ENCODE results near the gene PRKCA. TPM values are rescaled to one million over a fixed set of nuclear protein-coding genes. Genes with fewer than 3 reads are reported as not detected.

Gene PRKCA
- total RNA-seq, 1 experiment from 2014 or later, result 29.5 TPM

GRCh38 chr17:66670206-66670605, 367.8 kb downstream of the PRKCA start (continued):
- TF ChIP-seq ZBTB43 (CRISPR knock-in tag; IDR thresholded peaks at IDR 0.05), result no peak
- no peak for TF ChIP-seq MXD4 (CRISPR knock-in tag; IDR thresholded peaks at IDR 0.05; ENCODE audit: borderline replicate concordance)
- no peak for TF ChIP-seq ZNF263 (CRISPR knock-in tag; IDR thresholded peaks at IDR 0.05; ENCODE audit: low read depth)

- no peaks in the 10 kb centered on the region for H3K27me3 Mint-ChIP-seq (ENCODE audit: low read depth)
- H3K4me1 Mint-ChIP-seq, result peaks cover 17% of the 10 kb centered on the region
- peaks cover 14% of the 10 kb centered on the region for H3K9me3 Mint-ChIP-seq
- H3K36me3 Mint-ChIP-seq, result peaks cover 10% of the 10 kb centered on the region
- H3K27ac Mint-ChIP-seq, result no peak overlapping the region
- TF ChIP-seq ZMAT4 (CRISPR knock-in tag; IDR thresholded peaks at IDR 0.05), result no peak
- no peak for TF ChIP-seq ZNF416 (CRISPR knock-in tag; IDR thresholded peaks at IDR 0.05)
- TF ChIP-seq HMGXB4 (CRISPR knock-in tag; IDR thresholded peaks at IDR 0.05), result no peak
- TF ChIP-seq PREB (CRISPR knock-in tag; IDR thresholded peaks at IDR 0.05; ENCODE audit: borderline replicate concordance), result no peak
- no peak for TF ChIP-seq TP53 (CRISPR knock-in tag; IDR thresholded peaks at IDR 0.05)
- no peak for TF ChIP-seq ZNF396 (CRISPR knock-in tag; IDR thresholded peaks at IDR 0.05; ENCODE audit: borderline replicate concordance)
- no peak for TF ChIP-seq CDX4 (CRISPR knock-in tag; IDR thresholded peaks at IDR 0.05; ENCODE audit: borderline replicate concordance)
- no peak for TF ChIP-seq JAZF1 (CRISPR knock-in tag; IDR thresholded peaks at IDR 0.05)
- TF ChIP-seq GRHL2 (CRISPR knock-in tag; IDR thresholded peaks at IDR 0.05; ENCODE audit: insufficient replicate concordance, severe bottlenecking), result no peak
- no peak for TF ChIP-seq ZNF423 (CRISPR knock-in tag; IDR thresholded peaks at IDR 0.05)
- 0 out of 2 replicates have a peak, but pooled peaks have one; percentile 30 for ATAC-seq
- ChIA-PET CTCF (interaction anchor here (0.5 to 1.3 kb wide), 4 partner anchors 44 to 469 kb away, joined by 3 read pairs; no protein-coding TSS in a partner anchor), POLR2A (no interaction called here)
- DNase-seq (ENCODE audit: low spot score), result no peak
- no peak overlapping the region for H3K4me3 Mint-ChIP-seq
Observed at GRCh38 chr17:66671156-66671555, 368.7 kb downstream of the PRKCA start.

- POLR2A ChIA-PET, result no interaction called here
- H3K36me3 Mint-ChIP-seq, result peaks cover 13% of the 10 kb centered on the region
Observed at GRCh38 chr17:66673668-66674276, 371.4 kb downstream of the PRKCA start.

More at GRCh38 chr17:66673668-66674276, 371.4 kb downstream of the PRKCA start:
- H3K27me3 Mint-ChIP-seq (ENCODE audit: low read depth), result no peaks in the 10 kb centered on the region
- peak overlapping the region; percentile 50; the same call in 1 of the 2 replicates for H3K27ac Mint-ChIP-seq
- peak; percentile 54 for DNase-seq (ENCODE audit: low spot score)
- H3K4me3 Mint-ChIP-seq, result no peak overlapping the region
- CTCF ChIA-PET, result interaction anchor here (0.5 to 1.0 kb wide), 36 partner anchors 9 to 508 kb away, joined by 3 to 31 read pairs (median 3); no protein-coding TSS in a partner anchor
- H3K4me1 Mint-ChIP-seq, result peaks cover 18% of the 10 kb centered on the region
- TF ChIP-seq CTCF (IDR thresholded peaks at IDR 0.05), result peak; percentile 59
- no peak for TF ChIP-seq HMGXB4 (CRISPR knock-in tag; IDR thresholded peaks at IDR 0.05)
- peak; percentile 71 for ATAC-seq
- peaks cover 16% of the 10 kb centered on the region for H3K9me3 Mint-ChIP-seq

Data from WTC11 (cell line).